ENCODE measurements around the gene MMP13. TPM values are rescaled to one million over a fixed set of nuclear protein-coding genes. Genes with fewer than 3 reads are reported as not detected.

The MMP13 gene
- total and polyA plus RNA-seq, 2 experiments from 2014 or later, result 0.57 TPM; not detected in 1

- Histone ChIP-seq H3K36me3 (replicated peaks; ENCODE audit: insufficient read depth, low read depth) (no peaks in the 10 kb centered on the region), H4K20me1 (ENCODE audit: insufficient read depth, poor library complexity, severe bottlenecking) (no peaks in the 10 kb centered on the region), H3K27me3 (no peaks in the 10 kb centered on the region), H3K9me2 (replicated peaks; ENCODE audit: insufficient read depth) (no peaks in the 10 kb centered on the region), H3K4me2 (no peak overlapping the region), H3K79me2 (no peaks in the 10 kb centered on the region), H3K4me3 (no peak overlapping the region), H2AFZ (no peak overlapping the region), H3K4me1 (ENCODE audit: insufficient read depth) (no peaks in the 10 kb centered on the region), H3K9me3 (ENCODE audit: low read depth) (no peaks in the 10 kb centered on the region), H3K27ac (no peak overlapping the region)
- DNase-seq (ENCODE audit: low spot score), result no peak
- TF ChIP-seq EZH2 (IDR thresholded peaks at IDR 0.05; ENCODE audit: borderline replicate concordance) (no peak), EZH2phosphoT487 (IDR thresholded peaks at IDR 0.05; ENCODE audit: low read depth, severe bottlenecking, unreplicated experiment) (no peak), CTCF (IDR thresholded peaks at IDR 0.05; ENCODE audit: poor library complexity) (no peak)
Measured at GRCh38 chr11:102915044-102915375, 40.5 kb downstream of the MMP13 start.

- Histone ChIP-seq H3K4me2 (no peak overlapping the region), H3K4me1 (ENCODE audit: insufficient read depth) (no peaks in the 10 kb centered on the region), H3K36me3 (replicated peaks; ENCODE audit: insufficient read depth, low read depth) (no peaks in the 10 kb centered on the region), H3K9me3 (ENCODE audit: low read depth) (no peaks in the 10 kb centered on the region), H3K27ac (no peak overlapping the region), H3K27me3 (no peaks in the 10 kb centered on the region), H2AFZ (no peak overlapping the region), H4K20me1 (ENCODE audit: insufficient read depth, poor library complexity, severe bottlenecking) (no peaks in the 10 kb centered on the region), H3K9me2 (replicated peaks; ENCODE audit: insufficient read depth) (no peaks in the 10 kb centered on the region), H3K79me2 (no peaks in the 10 kb centered on the region), H3K4me3 (no peak overlapping the region)
- peak; percentile 58 for DNase-seq (ENCODE audit: low spot score)
- TF ChIP-seq CTCF (IDR thresholded peaks at IDR 0.05; ENCODE audit: poor library complexity) (peak; percentile 77), EZH2phosphoT487 (IDR thresholded peaks at IDR 0.05; ENCODE audit: low read depth, severe bottlenecking, unreplicated experiment) (no peak), EZH2 (IDR thresholded peaks at IDR 0.05; ENCODE audit: borderline replicate concordance) (no peak)
- 37% methylated on average over 3 of the region's 3 CpGs for WGBS (ENCODE audit: low lambda C conversion rate, missing lambda C conversion rate)
Measured at GRCh38 chr11:102914238-102915043, 41.1 kb downstream of the MMP13 start.

GRCh38 chr11:102912482-102912830 lies 43.1 kb downstream of the MMP13 start:
- no peaks in the 10 kb centered on the region for H3K9me2 ChIP-seq (replicated peaks; ENCODE audit: insufficient read depth)
- H3K4me2 ChIP-seq, result no peak overlapping the region
- H3K36me3 ChIP-seq (replicated peaks; ENCODE audit: insufficient read depth, low read depth), result no peaks in the 10 kb centered on the region
- TF ChIP-seq EZH2 (IDR thresholded peaks at IDR 0.05; ENCODE audit: borderline replicate concordance) (no peak), EZH2phosphoT487 (IDR thresholded peaks at IDR 0.05; ENCODE audit: low read depth, severe bottlenecking, unreplicated experiment) (no peak), CTCF (IDR thresholded peaks at IDR 0.05; ENCODE audit: poor library complexity) (no peak)
- no peaks in the 10 kb centered on the region for H3K9me3 ChIP-seq (ENCODE audit: low read depth)
- no peak for DNase-seq (ENCODE audit: low spot score)
- no peaks in the 10 kb centered on the region for H3K79me2 ChIP-seq
- H3K27me3 ChIP-seq, result no peaks in the 10 kb centered on the region
- WGBS (ENCODE audit: low lambda C conversion rate, missing lambda C conversion rate), result 77% methylated on average over 2 of the region's 2 CpGs
- no peaks in the 10 kb centered on the region for H4K20me1 ChIP-seq (ENCODE audit: insufficient read depth, poor library complexity, severe bottlenecking)
- no peak overlapping the region for H3K4me3 ChIP-seq
- H3K27ac ChIP-seq, result no peak overlapping the region
- no peaks in the 10 kb centered on the region for H3K4me1 ChIP-seq (ENCODE audit: insufficient read depth)
- no peak overlapping the region for H2AFZ ChIP-seq

Data from hepatocyte (in vitro differentiated cells).